ENCODE results near the gene METTL15.

Gene METTL15

DNA sequence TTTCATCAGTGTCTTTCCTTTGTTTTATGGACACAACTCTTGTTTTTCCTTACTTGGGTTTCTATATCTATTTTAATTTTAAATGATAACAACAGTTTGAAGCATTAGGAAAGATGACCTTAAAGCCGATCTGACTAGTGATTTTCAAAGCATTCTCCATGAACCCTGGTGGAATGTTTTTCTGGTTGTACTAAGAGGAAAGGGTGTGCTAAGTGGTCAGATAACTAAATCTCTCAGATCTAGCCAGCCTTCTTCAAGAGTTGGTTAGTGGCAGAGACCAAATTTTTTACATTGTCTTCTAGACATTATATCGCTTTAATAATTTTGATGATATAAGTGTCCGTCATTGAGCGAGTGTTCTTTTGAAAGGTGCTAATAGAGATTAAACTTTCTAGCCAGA is 134.4 kb downstream of the METTL15 start:
- Histone ChIP-seq H3K4me3 (ENCODE audit: low read depth, low read length) (no peak overlapping the region), H3K27ac (peak overlapping the region; percentile 27), H3K27me3 (replicated peaks) (no peaks in the 10 kb centered on the region), H3K36me3 (replicated peaks) (no peaks in the 10 kb centered on the region)
- in situ Hi-C loops (cut with HindIII; ENCODE audit: low pct_ligation_motif_present, low sequenced_read_pairs), result no loop called here
- peak; percentile 31 for DNase-seq
- TF ChIP-seq, protein P1, sequence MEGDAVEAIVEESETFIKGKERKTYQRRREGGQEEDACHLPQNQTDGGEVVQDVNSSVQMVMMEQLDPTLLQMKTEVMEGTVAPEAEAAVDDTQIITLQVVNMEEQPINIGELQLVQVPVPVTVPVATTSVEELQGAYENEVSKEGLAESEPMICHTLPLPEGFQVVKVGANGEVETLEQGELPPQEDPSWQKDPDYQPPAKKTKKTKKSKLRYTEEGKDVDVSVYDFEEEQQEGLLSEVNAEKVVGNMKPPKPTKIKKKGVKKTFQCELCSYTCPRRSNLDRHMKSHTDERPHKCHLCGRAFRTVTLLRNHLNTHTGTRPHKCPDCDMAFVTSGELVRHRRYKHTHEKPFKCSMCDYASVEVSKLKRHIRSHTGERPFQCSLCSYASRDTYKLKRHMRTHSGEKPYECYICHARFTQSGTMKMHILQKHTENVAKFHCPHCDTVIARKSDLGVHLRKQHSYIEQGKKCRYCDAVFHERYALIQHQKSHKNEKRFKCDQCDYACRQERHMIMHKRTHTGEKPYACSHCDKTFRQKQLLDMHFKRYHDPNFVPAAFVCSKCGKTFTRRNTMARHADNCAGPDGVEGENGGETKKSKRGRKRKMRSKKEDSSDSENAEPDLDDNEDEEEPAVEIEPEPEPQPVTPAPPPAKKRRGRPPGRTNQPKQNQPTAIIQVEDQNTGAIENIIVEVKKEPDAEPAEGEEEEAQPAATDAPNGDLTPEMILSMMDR (IDR thresholded peaks at IDR 0.05; ENCODE audit: low read depth, low read length, missing control alignments), result no peak

DNA sequence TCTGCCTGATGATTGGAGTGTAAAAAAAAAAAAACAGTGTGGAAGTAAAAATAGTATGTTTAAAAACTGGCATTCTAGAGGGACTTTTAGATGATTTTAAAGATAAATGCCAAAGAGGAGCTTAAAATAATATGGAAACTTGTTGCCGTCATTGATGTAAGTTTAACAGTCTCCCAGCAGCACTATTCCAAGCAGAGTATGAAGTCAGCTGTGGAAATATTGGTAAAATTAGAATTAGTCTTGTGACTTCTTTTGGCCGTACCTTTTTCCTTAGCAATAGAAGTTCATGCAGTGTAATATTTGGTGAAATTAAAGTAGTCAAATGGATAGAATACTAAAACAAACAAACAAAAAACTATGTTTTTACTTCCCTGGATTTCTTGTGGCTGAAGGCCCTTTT is 134.9 kb downstream of the METTL15 start:
- Histone ChIP-seq H3K36me3 (replicated peaks) (no peaks in the 10 kb centered on the region), H3K27ac (peak overlapping the region; percentile 27), H3K4me3 (ENCODE audit: low read depth, low read length) (no peak overlapping the region), H3K27me3 (replicated peaks) (no peaks in the 10 kb centered on the region)
- TF ChIP-seq, protein P1 (IDR thresholded peaks at IDR 0.05; ENCODE audit: low read depth, low read length, missing control alignments), result no peak
- in situ Hi-C loops (cut with HindIII; ENCODE audit: low pct_ligation_motif_present, low sequenced_read_pairs), result no loop called here
- no peak for DNase-seq

DNA sequence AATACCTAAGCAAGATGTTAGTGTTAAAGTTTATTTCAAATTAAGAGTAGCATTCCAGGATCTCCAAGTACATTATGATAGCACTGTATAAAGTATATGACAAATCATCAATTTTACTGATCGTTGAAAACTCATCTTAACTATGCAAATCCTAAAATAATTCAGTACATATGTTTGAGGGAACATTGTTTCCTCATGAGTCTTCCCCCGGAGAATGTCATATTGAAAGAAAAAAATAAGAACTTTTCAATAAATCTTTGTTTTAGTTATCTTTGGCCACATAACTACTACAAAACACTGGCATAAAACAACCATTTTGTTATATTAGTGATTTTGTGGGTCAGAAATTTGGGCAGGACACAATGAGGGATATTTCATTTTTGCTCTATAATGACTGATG is 135.4 kb downstream of the METTL15 start:
- in situ Hi-C loops (cut with HindIII; ENCODE audit: low pct_ligation_motif_present, low sequenced_read_pairs), result no loop called here
- TF ChIP-seq, protein P1 (IDR thresholded peaks at IDR 0.05; ENCODE audit: low read depth, low read length, missing control alignments), result no peak

DNA sequence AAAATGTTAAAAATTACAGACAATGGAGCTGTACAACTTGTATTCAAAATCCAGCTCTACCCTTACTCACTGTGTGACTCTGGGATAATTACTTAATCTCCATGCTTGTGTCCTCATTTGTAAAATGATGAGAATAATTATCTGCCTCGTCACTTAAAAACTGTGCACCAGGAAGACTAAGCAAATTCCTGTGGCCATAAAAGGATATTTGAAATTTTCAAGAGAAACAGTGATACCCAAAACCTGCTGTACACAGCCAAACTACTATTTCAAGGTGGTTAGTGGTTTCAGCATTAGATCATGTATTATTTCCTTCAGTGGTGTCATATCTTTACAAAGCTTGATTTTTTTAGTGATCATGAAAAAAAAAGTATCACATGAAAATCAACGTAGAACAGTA is 136.9 kb downstream of the METTL15 start:
- no peak overlapping the region for H3K4me3 ChIP-seq (ENCODE audit: low read depth, low read length)
- no peak overlapping the region for H3K27ac ChIP-seq
- H3K27me3 ChIP-seq (replicated peaks), result no peaks in the 10 kb centered on the region
- in situ Hi-C loops (cut with HindIII; ENCODE audit: low pct_ligation_motif_present, low sequenced_read_pairs), result no loop called here
- TF ChIP-seq, protein P1 (IDR thresholded peaks at IDR 0.05; ENCODE audit: low read depth, low read length, missing control alignments), result no peak
- no peak for DNase-seq
- H3K36me3 ChIP-seq (replicated peaks), result no peaks in the 10 kb centered on the region

More for the DNA sequence above, 135.4 kb downstream of the METTL15 start:
- no peak overlapping the region for H3K4me3 ChIP-seq (ENCODE audit: low read depth, low read length)
- H3K27ac ChIP-seq, result peak overlapping the region; percentile 27
- H3K27me3 ChIP-seq (replicated peaks), result no peaks in the 10 kb centered on the region
- no peaks in the 10 kb centered on the region for H3K36me3 ChIP-seq (replicated peaks)
- no peak for DNase-seq

DNA sequence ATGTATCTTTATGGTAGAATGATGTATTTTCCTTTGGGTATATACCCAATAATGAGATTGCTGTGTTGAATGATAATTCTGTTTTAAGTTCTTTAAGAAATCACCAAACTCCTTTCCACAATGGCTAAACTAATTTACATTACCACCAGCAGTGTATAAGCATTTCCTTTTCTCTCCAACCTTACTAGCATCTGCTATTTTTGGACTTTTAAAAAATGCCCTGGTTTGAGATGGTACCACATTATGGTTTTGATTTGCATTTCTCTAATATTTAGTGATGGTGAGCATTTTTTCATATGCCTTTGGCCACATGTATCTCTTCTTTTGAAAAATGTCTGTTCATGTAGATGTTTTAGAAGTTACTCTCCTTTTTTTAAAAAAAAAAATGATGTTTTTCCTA is 142.0 kb downstream of the METTL15 start:
- in situ Hi-C loops (cut with HindIII; ENCODE audit: low pct_ligation_motif_present, low sequenced_read_pairs), result no loop called here
- no peaks in the 10 kb centered on the region for H3K36me3 ChIP-seq (replicated peaks)
- no peak overlapping the region for H3K4me3 ChIP-seq (ENCODE audit: low read depth, low read length)
- H3K27ac ChIP-seq, result no peak overlapping the region
- no peaks in the 10 kb centered on the region for H3K27me3 ChIP-seq (replicated peaks)
- TF ChIP-seq, protein P1 (IDR thresholded peaks at IDR 0.05; ENCODE audit: low read depth, low read length, missing control alignments), result no peak
- DNase-seq, result no peak

DNA sequence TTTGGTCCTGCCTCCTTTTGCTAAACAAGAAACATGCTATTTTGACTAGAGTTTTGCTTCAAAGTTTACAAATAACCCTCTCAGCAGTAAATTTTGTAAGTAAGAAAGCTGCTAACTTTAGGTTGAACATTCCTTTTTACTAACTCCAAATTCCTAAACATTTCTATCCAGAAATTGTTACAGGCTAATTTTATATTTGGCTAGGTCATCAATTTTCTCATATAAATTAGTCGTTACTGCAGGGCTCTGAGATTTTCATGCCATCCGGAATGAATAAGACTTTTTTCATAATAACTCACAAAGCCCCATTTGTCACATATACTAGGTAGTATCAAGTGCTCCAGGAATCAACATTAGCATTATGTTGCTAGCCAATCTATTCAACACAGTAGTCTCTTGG is 143.1 kb downstream of the METTL15 start:
- Histone ChIP-seq H3K36me3 (replicated peaks) (no peaks in the 10 kb centered on the region), H3K4me3 (ENCODE audit: low read depth, low read length) (no peak overlapping the region), H3K27ac (no peak overlapping the region), H3K27me3 (replicated peaks) (no peaks in the 10 kb centered on the region)
- in situ Hi-C loops (cut with HindIII; ENCODE audit: low pct_ligation_motif_present, low sequenced_read_pairs), result no loop called here
- DNase-seq, result no peak
- TF ChIP-seq, protein P1 (IDR thresholded peaks at IDR 0.05; ENCODE audit: low read depth, low read length, missing control alignments), result no peak
